HepG2 (cell line): ENCODE results near the gene ETS1. TPM values are rescaled to one million over a fixed set of nuclear protein-coding genes. Genes with fewer than 3 reads are reported as not detected.

ENCODE experiments used
- ATAC-seq: fragments of 200-7000 bp; cut with Tn5 transposase; 3 replicates; pipeline ENCODE4 v1.9.1; 2020; ENCODE audit warnings: mild to moderate bottlenecking, moderate library complexity
- BruUV-seq: library from RNA; stranded (reverse); fragments of 400-500 nt; replicated peaks from 2 replicates; lab custom pipeline; 2021; lab: Mats Ljungman, UMichigan
- CTCF ChIA-PET: fragments of 300-600 bp; formaldehyde crosslinking; extraction: SDS; loops from one replicate; lab custom pipeline; 2021; ENCODE audit warnings: low total read pairs, inconsistent platforms, low intra/inter-chr PET ratio; lab: Yijun Ruan, JAX
- POLR2A ChIA-PET: fragments of 350-600 bp; sonication (Branson Sonifier 250); formaldehyde crosslinking; loops from one replicate; lab custom pipeline; 2020; ENCODE audit warnings: antibody characterized with exemption, inconsistent platforms; lab: Yijun Ruan, JAX
- DNase-seq: peaks from one replicate; pipeline ENCODE4 v3.0.0-alpha.2; 2015; ENCODE audit warnings: low spot score
- FAIRE-seq: peaks from 3 replicates; lab custom pipeline; 2011; peaks lifted over from hg19 to GRCh38; lab: Jason Lieb, UNC
- H2AFZ ChIP-seq: one replicate; pipeline ENCODE4 v1.6.1; 2011; ENCODE audit warnings: low read length, inconsistent platforms
- H3K27ac ChIP-seq: fragments of 300-600 bp; 3 replicates; pipeline ENCODE4 v1.8.0; 2011; ENCODE audit warnings: mixed run types, mild to moderate bottlenecking, mixed read lengths, low read length, inconsistent platforms; ENCODE audit not compliant: insufficient read depth; ENCODE audit errors: extremely low read length
- H3K27me3 ChIP-seq, 2 experiments: fragments of 200-600 bp in 1 of 2; 2 replicates in 1 of 2; 3 replicates in 1 of 2; pipeline versions ENCODE4 v1.6.0 to v1.8.0; 2011; ENCODE audit warnings: low read length in 2 of 2, mild to moderate bottlenecking in 2 of 2, moderate library complexity in 2 of 2, inconsistent platforms in 1 of 2; ENCODE audit not compliant: insufficient read depth in 2 of 2, control insufficient read depth in 1 of 2
- H3K36me3 ChIP-seq, 2 experiments: fragments of 200-600 bp in 1 of 2; replicated peaks in 1 of 2; 2 replicates in 1 of 2; 3 replicates in 1 of 2; pipeline versions ENCODE4 v1.5.1 to v1.8.0; 2011; ENCODE audit warnings: low read length in 2 of 2, inconsistent platforms in 1 of 2; ENCODE audit not compliant: insufficient read depth in 2 of 2, control insufficient read depth in 1 of 2
- H3K4me1 ChIP-seq: 2 replicates; pipeline ENCODE4 v1.5.1; 2012; ENCODE audit warnings: low read length, inconsistent platforms; ENCODE audit not compliant: insufficient read depth
- H3K4me2 ChIP-seq: 2 replicates; pipeline ENCODE4 v1.6.0; 2011; ENCODE audit warnings: low read depth, low read length, inconsistent platforms
- H3K4me3 ChIP-seq, 3 experiments: fragments of 200-600 bp in 1 of 3; sonication (generic), shearing (Covaris generic) in 1 of 3; replicated peaks in 1 of 3; 2 replicates each; pipeline ENCODE4 v1.5.1; 2011 to 2016; ENCODE audit warnings: low read length in 3 of 3, inconsistent platforms in 2 of 3, low read depth in 2 of 3, mild to moderate bottlenecking in 2 of 3, control low read depth in 1 of 3, mixed read lengths in 1 of 3; ENCODE audit not compliant: insufficient read depth in 1 of 3
- H3K79me2 ChIP-seq: one replicate; pipeline ENCODE4 v1.6.1; 2011; ENCODE audit warnings: low read length, inconsistent platforms; ENCODE audit not compliant: insufficient read depth
- H3K9ac ChIP-seq: 2 replicates; pipeline ENCODE4 v1.6.0; 2011; ENCODE audit warnings: mild to moderate bottlenecking, low read depth, low read length, inconsistent platforms; ENCODE audit not compliant: insufficient read depth
- H3K9me3 ChIP-seq: 2 replicates; pipeline ENCODE4 v1.5.1; 2012; ENCODE audit warnings: mild to moderate bottlenecking, low read length
- H4K20me1 ChIP-seq: 2 replicates; pipeline ENCODE4 v1.6.0; 2011; ENCODE audit warnings: inconsistent platforms, mild to moderate bottlenecking, low read length, moderate library complexity; ENCODE audit not compliant: insufficient read depth
- ARHGAP35 ChIP-seq: sonication (generic); formaldehyde crosslinking; IDR thresholded peaks from 2 replicates; pipeline ENCODE4 v1.9.0; 2022; ENCODE audit warnings: mild to moderate bottlenecking, inconsistent platforms, moderate library complexity, missing genetic modification reagents, borderline replicate concordance
- BRCA1 ChIP-seq: sonication (generic); formaldehyde crosslinking; IDR thresholded peaks from 2 replicates; pipeline ENCODE4 v1.4.0; 2020; ENCODE audit warnings: missing genetic modification reagents
- ETS1 ChIP-seq: sonication (generic); formaldehyde crosslinking; IDR thresholded peaks from 2 replicates; pipeline ENCODE4 v1.4.0; 2020; ENCODE audit warnings: missing genetic modification reagents
- GZF1 ChIP-seq: sonication (generic); formaldehyde crosslinking; IDR thresholded peaks from 2 replicates; pipeline ENCODE4 v1.5.1; 2020; ENCODE audit warnings: mild to moderate bottlenecking, missing genetic modification reagents
- HMG20B ChIP-seq: conservative IDR thresholded peaks from 2 replicates; pipeline ENCODE4 v1.6.1; 2016; ENCODE audit warnings: missing genetic modification reagents, missing compliant biosample characterization
- HOMEZ ChIP-seq: IDR thresholded peaks from 2 replicates; pipeline ENCODE4 v1.6.1; 2016; ENCODE audit warnings: low read depth
- KLF15 ChIP-seq: sonication (generic); formaldehyde crosslinking; IDR thresholded peaks from 2 replicates; pipeline ENCODE4 v1.8.1; 2023; ENCODE audit warnings: borderline replicate concordance, mild to moderate bottlenecking, inconsistent platforms, missing genetic modification reagents, mixed read lengths
- MAFG ChIP-seq: sonication (generic); formaldehyde crosslinking; IDR thresholded peaks from 2 replicates; pipeline ENCODE4 v1.5.1; 2020; ENCODE audit warnings: mild to moderate bottlenecking, missing genetic modification reagents
- MTF1 ChIP-seq: sonication (generic); formaldehyde crosslinking; IDR thresholded peaks from 2 replicates; pipeline ENCODE4 v1.5.0; 2020; ENCODE audit warnings: missing genetic modification reagents
- NFKB2 ChIP-seq: sonication (generic); formaldehyde crosslinking; IDR thresholded peaks from 2 replicates; pipeline ENCODE4 v1.4.0; 2020; ENCODE audit warnings: missing genetic modification reagents, borderline replicate concordance
- RBM39 ChIP-seq: fragments of 200-400 bp; formaldehyde crosslinking; IDR thresholded peaks from one replicate; pipeline ENCODE4 v1.6.1; 2018; ENCODE audit warnings: antibody characterized with exemption, mild to moderate bottlenecking, low read depth, low read length; ENCODE audit not compliant: poor library complexity, severe bottlenecking
- RELA ChIP-seq: sonication (generic); formaldehyde crosslinking; IDR thresholded peaks from 2 replicates; pipeline ENCODE4 v1.4.0; 2020; ENCODE audit warnings: missing genetic modification reagents
- REPIN1 ChIP-seq: sonication (generic); formaldehyde crosslinking; IDR thresholded peaks from 2 replicates; pipeline ENCODE4 v1.8.0; 2022; ENCODE audit warnings: missing genetic modification reagents, low read depth, mild to moderate bottlenecking, borderline replicate concordance
- ZNF136 ChIP-seq: sonication (generic); formaldehyde crosslinking; IDR thresholded peaks from 2 replicates; pipeline ENCODE4 v1.8.1; 2022; ENCODE audit warnings: low read depth, mild to moderate bottlenecking, moderate library complexity, missing genetic modification reagents
- ZNF33B ChIP-seq: sonication (generic); formaldehyde crosslinking; IDR thresholded peaks from 2 replicates; pipeline ENCODE4 v1.5.1; 2020; ENCODE audit warnings: mild to moderate bottlenecking, missing genetic modification reagents
- ZNF597 ChIP-seq: sonication (generic); formaldehyde crosslinking; IDR thresholded peaks from 2 replicates; pipeline ENCODE4 v1.5.0; 2020; ENCODE audit warnings: missing genetic modification reagents
- ZNF773 ChIP-seq: sonication (generic); formaldehyde crosslinking; IDR thresholded peaks from 2 replicates; pipeline ENCODE4 v1.4.0; 2020; ENCODE audit warnings: missing genetic modification reagents, borderline replicate concordance
- WGBS: methylation state at CpG from one replicate; pipeline ENCODE4 v1.1.6; 2017; ENCODE audit warnings: low lambda C conversion rate; 5-methylcytosine and 5-hydroxymethylcytosine counted together
- in situ Hi-C: cut with HindIII; loops from 2 replicates; pipeline ENCODE4 v1.10.0; 2017; ENCODE audit warnings: low pct_unique_long_range_greater_than_20kb; ENCODE audit not compliant: extremely low pct_ligation_motif_present
- intact Hi-C: fragments of 100-400 bp; cut with micrococcal nuclease; formaldehyde crosslinking; loops from one replicate; pipeline ENCODE4 v1.10.0; 2022; ENCODE audit not compliant: unreplicated experiment
- polyA plus RNA-seq, 8 experiments: library from polyadenylated mRNA; depleted of rRNA in 3 of 8; stranded (reverse) in 7 of 8; unstranded in 1 of 8; fragments of >200 nt; fragmentation: Illumina TruSeq in 4 of 8; extraction: Trizol in 4 of 8; gene quantifications; 2 replicates each; pipeline versions ENCODE4 v1.2.1 to v1.2.3, GENCODE V29; 2011 to 2016; ENCODE audit warnings: low read depth in 4 of 8, missing spikeins in 1 of 8, mixed read lengths in 1 of 8; ENCODE audit not compliant: insufficient read depth in 1 of 8
- total RNA-seq, 5 experiments: library from RNA; depleted of rRNA; stranded (reverse); fragments of >200 nt; fragmentation: Illumina TruSeq; extraction: Trizol; gene quantifications; 2 replicates each; pipeline ENCODE4 v1.2.3, GENCODE V29; 2016; ENCODE audit warnings: low read depth in 1 of 5

Gene ETS1
- total and polyA plus RNA-seq, 2 of the 13 experiments (the other 11 are each of a cell fraction or from before 2014, with no cell fraction given) = 0.18 to 0.34 TPM

GRCh38 chr11:128468111-128468510 is 119.2 kb downstream of the ETS1 start:
- DNase-seq (no peak), FAIRE-seq (no peak), ATAC-seq (no peak)
- Histone ChIP-seq H3K27ac (no peak overlapping the region), H3K27me3 (no peaks in the 10 kb centered on the region; a peak in 1 of 5 replicates), H3K9me3 (no peaks in the 10 kb centered on the region), H2AFZ (no peak overlapping the region), H3K4me2 (no peak overlapping the region), H3K79me2 (no peaks in the 10 kb centered on the region), H3K4me1 (peaks cover 18% of the 10 kb centered on the region), H3K36me3 (no peaks in the 10 kb centered on the region), H3K9ac (no peak overlapping the region), H3K4me3 (no peak overlapping the region), H4K20me1 (no peaks in the 10 kb centered on the region)
- TF ChIP-seq ZNF773 (CRISPR knock-in tag) = no peak
- TF ChIP-seq MTF1 (CRISPR knock-in tag) = no peak
- no peak for TF ChIP-seq ARHGAP35 (CRISPR knock-in tag)
- no peak for TF ChIP-seq RBM39
- no peak for TF ChIP-seq ZNF136 (CRISPR knock-in tag)
- TF ChIP-seq KLF15 (CRISPR knock-in tag) = no peak
- TF ChIP-seq HMG20B (CRISPR knock-in tag) = no peak
- TF ChIP-seq RELA (CRISPR knock-in tag) = no peak
- TF ChIP-seq REPIN1 (CRISPR knock-in tag) = no peak
- no peak for TF ChIP-seq ZNF597 (CRISPR knock-in tag)
- no peak for TF ChIP-seq GZF1 (CRISPR knock-in tag)
- TF ChIP-seq NFKB2 (CRISPR knock-in tag) = no peak
- TF ChIP-seq ETS1 (CRISPR knock-in tag) = no peak
- no peak for TF ChIP-seq ZNF33B
- TF ChIP-seq HOMEZ (CRISPR knock-in tag) = no peak
- no peak for TF ChIP-seq MAFG (CRISPR knock-in tag)
- no peak for TF ChIP-seq BRCA1 (CRISPR knock-in tag)
- POLR2A ChIA-PET = interaction anchor here (0.9 to 1.6 kb wide), 5 partner anchors 17 to 133 kb away, joined by 3 to 7 read pairs (median 5); no protein-coding TSS in a partner anchor
- BruUV-seq = TSS peak; percentile 54
- 8% methylated on average over 1 of the region's 1 CpG for WGBS
- CTCF ChIA-PET = no interaction called here
- intact Hi-C loops = no loop called here
- in situ Hi-C loops = no loop called here
